Activated CD8-positive, alpha-beta memory T cell treated with anti-CD3 and anti-CD28 coated beads, Interleukin-2, amount 50 U/mL, for 4 hours (primary cell): ENCODE measurements around the gene DNAH10.
"Not testable (repeated sequence)": the region's sequence is repeated elsewhere in the genome, so short reads cannot be mapped to it uniquely, and the experiment has no call there.

Experiments used
- DNase-seq: peaks from one replicate; pipeline ENCODE4 v3.0.0-alpha.2; 2020

DNAH10 gene

GRCh38 chr12:123747309-123747708 lies 14.8 kb upstream of the DNAH10 start:
- DNase-seq = no peak

- no peak for DNase-seq
Measured at GRCh38 chr12:123748161-123748560, 13.9 kb upstream of the DNAH10 start.

- no peak for DNase-seq
Measured at GRCh38 chr12:123748661-123749060, 13.4 kb upstream of the DNAH10 start.

- no peak for DNase-seq
Measured at GRCh38 chr12:123749355-123749754, 12.7 kb upstream of the DNAH10 start.

GRCh38 chr12:123750159-123750656 lies 11.9 kb upstream of the DNAH10 start:
- DNase-seq = no peak

- no peak for DNase-seq
Measured at GRCh38 chr12:123752046-123752445, 10.1 kb upstream of the DNAH10 start.

- DNase-seq = no peak
Measured at GRCh38 chr12:123754041-123754772, 7.9 kb upstream of the DNAH10 start.

GRCh38 chr12:123757561-123757960 lies 4.5 kb upstream of the DNAH10 start:
- DNase-seq = no peak

GRCh38 chr12:123760267-123760938 lies 1.7 kb upstream of the DNAH10 start:
- no peak for DNase-seq

GRCh38 chr12:123762715-123763052 lies 583 bp downstream of the DNAH10 start:
- no peak for DNase-seq

- no peak for DNase-seq
Measured at GRCh38 chr12:123763093-123763492, 992 bp downstream of the DNAH10 start.

GRCh38 chr12:123764109-123764508 lies 2.0 kb downstream of the DNAH10 start:
- DNase-seq = no peak

- DNase-seq = no peak
Measured at GRCh38 chr12:123765504-123766035, 3.5 kb downstream of the DNAH10 start.

GRCh38 chr12:123767613-123768012 lies 5.5 kb downstream of the DNAH10 start:
- DNase-seq = no peak

GRCh38 chr12:123771261-123771660 lies 9.2 kb downstream of the DNAH10 start:
- DNase-seq = no peak

- DNase-seq = no peak
Measured at GRCh38 chr12:123772074-123772473, 10.0 kb downstream of the DNAH10 start.

- DNase-seq = no peak
Measured at GRCh38 chr12:123773375-123773774, 11.3 kb downstream of the DNAH10 start.

GRCh38 chr12:123779551-123779950 lies 17.4 kb downstream of the DNAH10 start:
- no peak for DNase-seq

- no peak for DNase-seq
Measured at GRCh38 chr12:123782997-123783792, 21.1 kb downstream of the DNAH10 start.

GRCh38 chr12:123787466-123787865 lies 25.4 kb downstream of the DNAH10 start:
- no peak for DNase-seq

- DNase-seq = no peak
Measured at GRCh38 chr12:123788541-123788940, 26.4 kb downstream of the DNAH10 start.

GRCh38 chr12:123789422-123789821 lies 27.3 kb downstream of the DNAH10 start:
- DNase-seq = not testable (repeated sequence)

- DNase-seq = no peak
Measured at GRCh38 chr12:123790905-123791467, 28.9 kb downstream of the DNAH10 start.
